NCI-H146 treated with DMSO at 0.1 percent for 48 hours (cell line): Measurements from ENCODE around the gene PHF11.

Experiments
- DNase-seq: peaks from one replicate; lab custom pipeline; 2025; ENCODE audit not compliant: unreplicated experiment; lab: John Stamatoyannopoulos, UW

Gene PHF11

DNA sequence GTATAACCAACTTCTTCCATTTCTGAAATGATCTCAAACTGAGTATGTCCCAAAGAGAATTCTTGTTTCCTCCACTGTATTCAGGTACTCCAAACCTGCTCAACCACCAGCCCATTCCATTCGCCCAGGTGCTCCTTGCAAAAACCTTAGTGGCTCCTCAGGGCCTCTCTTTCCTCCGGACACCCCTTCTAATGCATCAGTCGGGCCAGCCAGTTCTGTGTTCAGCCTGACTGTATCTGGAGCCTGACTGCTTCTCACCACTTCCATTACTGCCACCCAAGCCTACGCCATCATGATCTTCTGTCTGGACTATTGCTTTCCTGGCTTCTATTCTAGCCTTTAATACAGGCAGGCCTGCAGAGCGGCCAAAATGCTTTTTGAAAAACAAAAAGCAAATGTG lies 1.5 kb downstream of the PHF11 start:
- DNase-seq = no peak

DNA sequence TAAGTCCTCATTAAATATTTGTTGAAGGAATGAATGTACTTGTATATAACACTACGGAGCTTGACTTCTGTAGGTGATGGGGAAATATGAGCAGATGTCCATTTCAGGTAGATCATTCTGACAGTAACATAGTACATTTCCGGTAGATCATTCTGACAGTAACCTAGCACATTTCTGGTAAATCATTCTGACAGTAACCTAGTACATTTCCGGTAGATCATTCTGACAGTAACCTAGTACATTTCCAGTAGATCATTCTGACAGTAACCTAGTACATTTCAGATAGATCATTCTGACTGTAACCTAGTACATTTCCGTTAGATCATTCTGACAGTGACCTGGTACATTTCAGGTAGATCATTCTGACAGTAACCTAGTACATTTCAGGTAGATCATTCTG lies 2.5 kb downstream of the PHF11 start:
- no peak for DNase-seq

DNA sequence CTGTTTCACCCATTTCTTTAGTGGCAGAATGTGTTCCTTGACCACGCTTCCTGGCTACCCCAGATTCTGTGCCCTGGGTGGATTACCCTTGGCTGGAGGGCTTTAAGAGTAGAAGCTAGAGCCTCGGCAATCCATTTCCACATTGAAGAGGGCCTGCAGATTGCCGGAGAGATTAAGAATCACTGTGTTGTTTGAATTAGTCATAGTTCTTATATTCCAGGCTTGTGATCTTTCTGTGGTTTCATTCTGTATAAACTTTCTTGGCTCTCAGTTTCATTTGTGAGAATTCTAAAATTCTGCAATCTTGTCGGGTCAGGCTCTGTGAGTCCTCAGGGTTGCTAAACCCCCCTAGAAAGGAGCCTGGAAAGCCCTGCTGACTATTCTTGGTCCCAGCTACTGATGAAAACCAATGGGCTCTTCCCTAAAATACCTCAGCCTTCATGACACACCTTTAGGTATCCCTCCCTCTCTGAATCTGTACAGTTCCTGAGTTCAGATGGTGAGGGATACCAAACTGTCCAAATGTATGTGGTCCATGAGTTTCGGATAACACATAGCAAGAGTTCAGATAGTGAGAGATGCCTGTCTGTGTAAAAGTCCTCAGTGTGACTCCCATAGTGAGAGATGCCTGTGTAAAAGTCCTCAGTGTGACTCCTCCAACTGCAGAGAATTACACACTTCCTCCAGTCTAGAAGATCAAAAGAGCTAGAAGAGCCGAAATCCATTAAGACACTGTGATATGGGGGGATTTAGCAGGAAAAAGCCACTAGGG lies 4.3 kb downstream of the PHF11 start:
- no peak for DNase-seq

- DNase-seq = no peak
Observed at GRCh38 chr13:49502954-49503353, 7.2 kb downstream of the PHF11 start.

DNA sequence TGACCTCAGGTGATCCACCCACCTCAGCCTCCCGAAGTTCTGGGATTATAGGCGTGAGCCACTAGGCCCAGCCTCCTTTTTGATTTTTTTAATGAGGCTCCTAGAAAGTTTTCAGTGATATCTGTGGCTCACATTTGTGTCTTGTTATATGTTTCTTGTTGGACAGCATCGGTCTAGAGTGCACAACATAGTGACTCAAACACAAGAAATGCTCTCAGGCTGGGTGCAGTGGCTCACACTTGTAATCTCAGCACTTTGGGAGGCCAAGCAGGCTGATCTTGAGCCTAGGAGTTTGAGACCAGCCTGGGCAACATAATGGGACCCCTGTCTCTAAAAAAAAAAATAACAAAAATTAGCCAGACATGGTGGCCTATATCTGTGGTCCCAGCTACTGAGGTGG lies 8.2 kb downstream of the PHF11 start:
- DNase-seq = no peak

GRCh38 chr13:49512578-49512977 lies 16.8 kb downstream of the PHF11 start:
- no peak for DNase-seq

GRCh38 chr13:49516467-49516866 lies 20.7 kb downstream of the PHF11 start:
- no peak for DNase-seq

DNA sequence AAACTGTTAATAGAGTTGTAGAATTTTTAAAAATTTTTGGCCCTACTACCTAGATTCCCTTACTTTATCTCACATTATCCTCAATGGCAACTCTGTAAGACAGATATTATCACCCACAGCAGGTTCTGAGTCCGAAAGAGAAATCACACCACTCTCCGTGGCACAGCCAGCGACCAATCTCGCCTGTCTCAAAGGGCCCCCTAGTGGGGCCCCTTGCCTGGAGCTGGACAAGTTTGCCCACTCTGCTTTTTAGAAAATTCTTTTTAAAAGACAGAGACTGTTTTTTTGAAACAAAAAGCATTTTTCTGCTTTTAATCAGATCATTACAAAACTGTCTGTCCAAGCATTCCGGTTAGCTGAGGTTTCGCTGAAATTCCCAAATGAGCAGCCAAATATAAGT lies 21.7 kb downstream of the PHF11 start:
- no peak for DNase-seq

DNA sequence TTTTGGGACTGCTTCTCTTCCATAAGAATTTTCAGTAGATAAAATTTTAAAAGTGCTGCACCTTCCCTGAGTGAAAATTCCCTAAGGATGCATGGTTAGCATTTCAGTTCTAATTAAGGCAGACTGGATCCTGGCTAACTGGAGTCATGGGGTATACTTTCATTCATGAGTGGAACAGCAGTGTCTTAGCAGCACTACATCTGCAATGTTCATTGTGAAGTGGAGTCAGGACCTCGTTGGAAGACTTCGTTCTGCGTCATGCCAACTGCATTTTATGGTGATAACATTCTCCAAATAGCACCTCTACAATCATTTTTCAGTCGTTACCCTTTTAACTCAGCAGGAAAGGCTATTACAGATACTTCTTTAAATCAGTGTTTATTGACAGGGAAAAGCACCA lies 25.5 kb downstream of the PHF11 start:
- DNase-seq = no peak

DNA sequence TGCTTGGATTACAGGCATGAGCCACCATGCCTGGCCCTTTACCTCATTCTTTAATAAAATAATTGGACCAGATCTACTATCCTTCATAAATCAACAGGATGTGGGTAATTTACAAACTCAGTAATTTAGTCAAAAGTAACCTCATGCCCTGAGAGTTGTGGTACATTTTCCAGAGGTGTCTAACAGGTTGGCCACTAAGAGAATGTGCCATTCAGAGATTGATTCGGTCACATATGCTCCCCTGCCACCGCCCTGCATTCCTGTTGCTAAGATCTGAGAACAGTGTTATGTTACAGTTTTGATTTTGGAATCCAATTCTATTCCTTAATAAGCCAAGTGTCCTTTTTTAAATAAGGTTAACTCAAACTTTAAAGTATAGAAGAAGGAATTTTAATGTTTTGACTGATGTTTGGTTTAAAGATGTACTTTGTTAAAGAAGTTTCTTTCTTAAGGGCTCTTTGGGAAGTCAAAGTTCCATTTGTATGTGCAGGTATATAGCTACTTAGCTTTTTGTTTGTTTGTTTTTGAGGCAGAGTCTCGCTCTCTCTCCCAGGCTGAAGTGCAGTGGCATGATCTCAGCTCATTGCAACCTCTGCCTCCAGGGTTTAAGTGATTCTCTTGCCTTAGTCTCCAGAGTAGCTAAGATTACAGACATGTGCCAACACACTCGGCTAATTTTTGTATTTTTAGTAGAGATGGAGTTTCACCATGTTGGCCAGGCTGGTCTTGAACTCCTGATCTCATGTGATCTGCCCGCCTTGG lies 29.2 kb downstream of the PHF11 start:
- DNase-seq = no peak

GRCh38 chr13:49527123-49527522 lies 31.4 kb downstream of the PHF11 start:
- DNase-seq = no peak

DNA sequence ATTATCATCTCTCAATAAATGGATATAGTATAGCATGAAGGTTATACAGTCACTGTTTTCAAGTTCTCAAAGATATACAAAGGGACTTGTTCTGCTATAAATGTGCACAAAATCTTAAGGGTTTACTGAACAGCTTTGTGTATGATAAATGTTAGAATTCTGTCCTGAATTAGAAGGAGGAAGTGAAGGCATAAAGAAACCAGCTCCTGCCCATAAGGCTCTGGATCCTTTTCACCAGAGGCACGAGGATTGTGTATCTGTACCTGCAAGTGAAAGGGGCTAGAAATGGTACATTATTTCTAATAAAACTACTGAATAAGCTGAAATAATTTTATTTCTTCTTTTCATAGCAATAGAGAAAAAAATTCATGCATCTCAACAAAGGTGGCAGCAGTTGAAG lies 32.4 kb downstream of the PHF11 start:
- DNase-seq = no peak

GRCh38 chr13:49530457-49530856 lies 34.7 kb downstream of the PHF11 start:
- no peak for DNase-seq

- DNase-seq = no peak
Observed at GRCh38 chr13:49532593-49532992, 36.8 kb downstream of the PHF11 start.

GRCh38 chr13:49533011-49533410 lies 37.3 kb downstream of the PHF11 start:
- DNase-seq = no peak

- no peak for DNase-seq
Observed at GRCh38 chr13:49533591-49534269, 38.0 kb downstream of the PHF11 start.

- no peak for DNase-seq
Observed at GRCh38 chr13:49536144-49536873, 40.6 kb downstream of the PHF11 start.

- no peak for DNase-seq
Observed at GRCh38 chr13:49538404-49538803, 42.7 kb downstream of the PHF11 start.

DNA sequence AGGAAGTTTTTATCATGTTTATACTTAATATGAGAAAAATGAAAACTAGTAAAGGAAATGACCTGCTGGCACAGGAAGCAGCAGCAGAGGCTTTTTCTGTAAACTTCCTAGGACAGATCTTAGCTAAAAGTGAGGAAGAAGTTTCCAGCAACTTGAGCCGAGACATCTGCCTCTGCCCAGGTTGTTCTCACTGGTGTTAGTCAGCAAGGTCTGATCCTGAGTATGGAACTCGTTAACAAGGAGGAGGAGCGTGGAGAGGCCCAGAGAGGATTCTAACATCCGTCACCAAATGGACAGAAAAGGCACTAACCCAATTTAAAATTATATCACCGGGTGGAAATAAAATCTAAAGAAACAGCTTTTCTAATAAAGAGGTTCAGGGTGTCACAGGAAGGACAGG lies 43.6 kb downstream of the PHF11 start:
- no peak for DNase-seq

DNA sequence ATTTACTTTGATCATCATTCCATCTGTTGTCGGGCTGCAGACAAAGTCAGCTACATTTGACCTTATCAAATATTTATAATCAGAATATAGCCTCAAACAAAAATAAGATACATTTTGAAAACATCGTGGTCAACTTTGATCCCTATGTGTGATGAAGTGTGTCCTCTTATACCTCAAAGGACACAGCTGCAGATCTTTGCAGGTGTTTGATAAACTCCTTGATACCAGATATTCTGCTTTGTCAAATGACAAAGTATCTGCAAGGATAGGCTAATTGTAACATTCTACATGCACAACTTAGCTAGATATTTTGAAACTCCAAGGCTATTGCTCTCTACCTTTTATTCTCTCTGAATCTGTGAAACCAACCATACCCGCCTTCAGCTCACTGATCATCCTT lies 44.0 kb downstream of the PHF11 start:
- DNase-seq = no peak

- no peak for DNase-seq
Observed at GRCh38 chr13:49540552-49540951, 44.8 kb downstream of the PHF11 start.
